ENCODE results near the gene SNRPD2. TPM values are rescaled to one million over a fixed set of nuclear protein-coding genes. Genes with fewer than 3 reads are reported as not detected.

The SNRPD2 gene
- polyA plus RNA-seq, 1 experiment = 518 TPM

DNA sequence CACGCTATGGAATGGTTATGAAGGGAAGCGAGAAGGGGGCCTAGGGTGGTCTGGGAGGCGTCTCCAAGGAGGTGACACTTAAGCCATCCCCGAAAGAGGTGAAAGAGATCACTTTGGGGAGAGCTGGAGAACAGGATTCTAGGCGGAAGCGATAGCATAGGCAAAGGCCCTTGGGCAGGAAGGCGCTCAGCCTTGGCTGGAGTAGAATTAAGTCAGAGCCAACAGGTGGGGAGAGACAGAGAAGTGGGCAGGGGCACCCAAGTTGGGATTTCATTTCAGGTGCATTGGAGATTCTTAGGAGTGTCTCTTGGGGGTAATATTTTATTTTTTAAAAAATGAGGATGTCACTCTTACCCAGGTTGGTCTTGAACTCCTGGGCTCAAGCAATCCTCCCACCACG is 9.6 kb downstream of the SNRPD2 start:
- Histone ChIP-seq H3K27me3 (ENCODE audit: control insufficient read depth, insufficient read depth, low read length) (no peaks in the 10 kb centered on the region), H3K4me3 (ENCODE audit: low read depth, low read length) (no peak overlapping the region), H3K36me3 (ENCODE audit: control insufficient read depth, insufficient read depth, low read length) (peaks cover 10% of the 10 kb centered on the region)
- ChIA-PET POLR2A (no interaction called here), CTCF (interaction anchor here (0.6 to 7.9 kb wide), 9 partner anchors 8 to 1503 kb away, joined by 3 to 52 read pairs (median 5); partner anchors contain the start of genes GIPR, QPCTL and SNRPD2)
- DNase-seq (ENCODE audit: low read depth) = no peak
- TF ChIP-seq CTCF (IDR thresholded peaks at IDR 0.05; ENCODE audit: insufficient read depth, low read depth, low read length) = no peak

- Histone ChIP-seq H3K27me3 (ENCODE audit: control insufficient read depth, insufficient read depth, low read length) (no peaks in the 10 kb centered on the region), H3K36me3 (ENCODE audit: control insufficient read depth, insufficient read depth, low read length) (peaks cover 9% of the 10 kb centered on the region), H3K4me3 (ENCODE audit: low read depth, low read length) (peak overlapping the region; percentile 39)
- POLR2A ChIA-PET = no interaction called here
- TF ChIP-seq CTCF (IDR thresholded peaks at IDR 0.05; ENCODE audit: insufficient read depth, low read depth, low read length) = peak; percentile 91
- no peak for DNase-seq (ENCODE audit: low read depth)
- CTCF ChIA-PET = interaction anchor here (0.6 to 7.9 kb wide), 13 partner anchors 8 to 187 kb away, joined by 3 to 52 read pairs (median 3); partner anchors contain the start of genes GIPR, QPCTL and SNRPD2
Measured at GRCh38 chr19:45681391-45682015, 10.2 kb downstream of the SNRPD2 start.

DNA sequence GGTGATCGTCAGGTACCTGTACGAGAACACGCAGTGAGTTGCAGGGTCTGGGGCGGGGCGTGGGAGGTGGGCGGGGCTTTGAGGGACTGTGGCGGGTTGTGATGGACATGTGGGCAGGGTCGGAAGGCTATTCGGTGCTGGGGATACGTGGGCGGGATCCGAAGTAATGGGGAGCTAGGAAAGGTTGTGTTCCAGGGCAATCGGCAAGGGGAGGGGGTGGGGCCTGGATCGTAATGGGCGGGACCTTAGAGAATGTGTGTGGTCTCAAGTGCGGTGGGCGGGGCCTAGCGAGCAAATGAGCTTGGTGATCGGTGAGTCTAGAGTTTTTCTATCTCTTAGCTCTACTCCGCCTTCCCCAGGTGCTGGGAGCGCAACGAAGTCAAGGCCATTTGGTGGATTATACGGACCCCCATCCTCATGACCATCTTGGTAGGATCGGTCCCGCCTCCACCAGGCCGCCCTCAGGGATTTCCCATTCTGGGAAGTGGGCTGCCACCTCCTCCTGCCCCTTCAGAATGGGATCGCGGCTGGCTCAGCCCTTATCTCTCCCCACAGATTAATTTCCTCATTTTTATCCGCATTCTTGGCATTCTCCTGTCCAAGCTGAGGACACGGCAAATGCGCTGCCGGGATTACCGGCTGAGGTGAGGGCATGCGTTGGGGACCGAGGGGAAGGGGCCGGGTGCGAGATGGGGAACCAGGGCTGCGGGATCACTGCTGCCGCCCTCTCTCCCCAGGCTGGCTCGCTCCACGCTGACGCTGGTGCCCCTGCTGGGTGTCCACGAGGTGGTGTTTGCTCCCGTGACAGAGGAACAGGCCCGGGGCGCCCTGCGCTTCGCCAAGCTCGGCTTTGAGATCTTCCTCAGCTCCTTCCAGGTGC is 14.2 kb downstream of the SNRPD2 start:
- Histone ChIP-seq H3K36me3 (ENCODE audit: control insufficient read depth, insufficient read depth, low read length) (no peaks in the 10 kb centered on the region), H3K4me3 (ENCODE audit: low read depth, low read length) (peak overlapping the region; percentile 29), H3K27me3 (ENCODE audit: control insufficient read depth, insufficient read depth, low read length) (no peaks in the 10 kb centered on the region)
- no peak for DNase-seq (ENCODE audit: low read depth)
- TF ChIP-seq CTCF (IDR thresholded peaks at IDR 0.05; ENCODE audit: insufficient read depth, low read depth, low read length) = peak; percentile 47
- ChIA-PET CTCF (interaction anchor here (0.9 to 7.9 kb wide), 7 partner anchors 15 to 90 kb away, joined by 3 to 52 read pairs (median 5); partner anchors contain the start of genes EML2, QPCTL and SNRPD2), POLR2A (interaction anchor here (0.7 kb wide), 1 partner anchor 8 kb away, joined by 3 read pairs; no protein-coding TSS in a partner anchor)

DNA sequence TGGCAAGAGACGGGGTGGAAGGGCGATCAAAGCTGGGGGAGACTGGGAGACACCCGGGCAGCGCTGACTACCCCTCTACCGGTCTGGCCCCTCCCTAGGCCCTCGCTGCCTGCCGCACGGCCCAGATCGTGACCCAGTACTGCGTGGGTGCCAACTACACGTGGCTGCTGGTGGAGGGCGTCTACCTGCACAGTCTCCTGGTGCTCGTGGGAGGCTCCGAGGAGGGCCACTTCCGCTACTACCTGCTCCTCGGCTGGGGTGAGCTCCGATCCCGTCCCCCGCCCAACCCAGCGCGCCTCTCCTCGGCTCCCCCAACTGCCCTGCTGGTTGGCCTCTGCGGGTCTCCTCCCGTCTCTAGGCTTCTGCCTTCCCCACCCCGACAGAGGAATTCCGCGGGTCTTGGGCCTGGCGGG is 14.9 kb downstream of the SNRPD2 start:
- POLR2A ChIA-PET = no interaction called here
- no peak for TF ChIP-seq CTCF (IDR thresholded peaks at IDR 0.05; ENCODE audit: insufficient read depth, low read depth, low read length)
- Histone ChIP-seq H3K27me3 (ENCODE audit: control insufficient read depth, insufficient read depth, low read length) (no peaks in the 10 kb centered on the region), H3K4me3 (ENCODE audit: low read depth, low read length) (peak overlapping the region; percentile 29), H3K36me3 (ENCODE audit: control insufficient read depth, insufficient read depth, low read length) (no peaks in the 10 kb centered on the region)
- CTCF ChIA-PET = interaction anchor here (0.9 to 4.5 kb wide), 4 partner anchors 16 to 38 kb away, joined by 3 to 19 read pairs (median 4); partner anchors contain the start of genes EML2 and QPCTL
- DNase-seq (ENCODE audit: low read depth) = no peak

DNA sequence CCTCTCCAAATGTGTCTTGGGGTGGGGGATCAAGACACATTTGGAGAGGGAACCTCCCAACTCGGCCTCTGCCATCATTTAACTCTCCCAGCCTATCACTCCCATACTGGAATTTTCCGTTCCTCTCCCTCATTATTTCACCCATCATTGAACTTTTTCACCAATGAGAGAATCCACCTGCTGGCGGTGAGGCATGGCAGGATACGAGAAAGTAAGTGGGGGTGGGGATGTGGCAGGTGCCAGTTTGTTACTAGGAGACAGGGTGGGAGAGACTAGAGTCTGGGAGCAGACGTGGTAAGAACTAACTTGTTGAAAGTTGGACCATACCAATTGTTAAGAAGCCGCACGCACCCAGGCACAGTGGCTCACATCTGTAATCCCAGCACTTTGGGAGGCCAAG is 16.8 kb downstream of the SNRPD2 start:
- POLR2A ChIA-PET = no interaction called here
- TF ChIP-seq CTCF (IDR thresholded peaks at IDR 0.05; ENCODE audit: insufficient read depth, low read depth, low read length) = no peak
- CTCF ChIA-PET = interaction anchor here (0.8 to 2.1 kb wide), 2 partner anchors 18 to 19 kb away, joined by 4 to 5 read pairs; partner anchors contain the start of gene QPCTL

More for the DNA sequence above, 16.8 kb downstream of the SNRPD2 start:
- DNase-seq (ENCODE audit: low read depth) = no peak
- H3K27me3 ChIP-seq (ENCODE audit: control insufficient read depth, insufficient read depth, low read length) = no peaks in the 10 kb centered on the region
- no peaks in the 10 kb centered on the region for H3K36me3 ChIP-seq (ENCODE audit: control insufficient read depth, insufficient read depth, low read length)
- no peak overlapping the region for H3K4me3 ChIP-seq (ENCODE audit: low read depth, low read length)

Data from BJ (cell line).